Gastroesophageal sphincter (tissue), 4 donors: Measurements from ENCODE around the gene FKBP9. TPM values are rescaled to one million over a fixed set of nuclear protein-coding genes. Genes with fewer than 3 reads are reported as not detected.
A peak's percentile ranks its signal among the peaks of the same experiment; 100 is the strongest.

Experiments
- ATAC-seq: fragments of 150-250 bp; one replicate; pipeline ENCODE4 v1.9.1; 2016; ENCODE audit warnings: mild to moderate bottlenecking, moderate library complexity
- H3K27ac ChIP-seq, 4 donors: fragments of 200-600 bp; sonication (generic) in 3 of 4; 1 replicate in 3 of 4; 2 replicates in 1 of 4; pipeline ENCODE4 v1.5.1; 2016 to 2019
- H3K27me3 ChIP-seq: fragments of 200-600 bp; sonication (generic); one replicate; pipeline ENCODE4 v1.5.1; 2019
- H3K36me3 ChIP-seq, 2 donors: fragments of 200-600 bp; sonication (generic); one replicate each; pipeline ENCODE4 v1.5.1; 2019; ENCODE audit warnings: control low read depth in 1 of 2
- H3K4me1 ChIP-seq, 3 donors: fragments of 200-600 bp; sonication (generic); 1 replicate in 2 of 3; 2 replicates in 1 of 3; pipeline ENCODE4 v1.5.1; 2016 to 2019; ENCODE audit warnings: control low read depth in 2 of 3
- H3K4me3 ChIP-seq, 2 donors: fragments of 200-600 bp; sonication (generic); one replicate each; pipeline ENCODE4 v1.5.1; 2019; ENCODE audit warnings: mild to moderate bottlenecking in 1 of 2, moderate library complexity in 1 of 2
- H3K9me3 ChIP-seq, 3 donors: fragments of 200-600 bp; sonication (generic); one replicate each; pipeline ENCODE4 v1.5.1; 2017 to 2019; ENCODE audit warnings: control low read depth in 2 of 3
- CTCF ChIP-seq, 4 experiments: fragments of 200-600 bp in 2 of 4; fragments of 450-650 bp in 2 of 4; sonication (generic) in 1 of 4; IDR thresholded peaks; one replicate each; pipeline ENCODE4 v1.5.1; 2017 to 2019; ENCODE audit warnings: antibody characterized with exemption in 4 of 4, mild to moderate bottlenecking in 2 of 4, moderate library complexity in 2 of 4
- EP300 ChIP-seq: sonication (generic); formaldehyde crosslinking; IDR thresholded peaks from one replicate; pipeline ENCODE4 v1.6.1; 2017; ENCODE audit warnings: antibody characterized with exemption, mild to moderate bottlenecking
- POLR2A ChIP-seq, 2 donors: fragments of 450-650 bp; IDR thresholded peaks; one replicate each; pipeline ENCODE4 v1.6.1; 2017; ENCODE audit warnings: antibody characterized with exemption in 2 of 2, mild to moderate bottlenecking in 2 of 2, moderate library complexity in 1 of 2
- POLR2AphosphoS5 ChIP-seq: sonication (generic); formaldehyde crosslinking; IDR thresholded peaks from one replicate; pipeline ENCODE4 v1.6.1; 2017; ENCODE audit warnings: antibody characterized with exemption
- WGBS, 2 donors: methylation state at CpG; one replicate each; pipeline ENCODE4 v1.1.5; 2018; ENCODE audit warnings: low coverage in 1 of 2; 5-methylcytosine and 5-hydroxymethylcytosine counted together
- total RNA-seq, 4 donors: library from RNA; depleted of rRNA; stranded (reverse); fragments of >200 nt; gene quantifications; one replicate each; pipeline ENCODE4 v1.1.0, GENCODE V29; 2016

The FKBP9 gene
- total RNA-seq, 4 donors from 2014 or later = 94.8 to 141 (median 135) TPM

- H3K9me3 ChIP-seq = no peaks in the 10 kb centered on the region
- peaks cover 0 to 85% (median 6%) of the 10 kb centered on the region in 3 donors for H3K4me1 ChIP-seq
- no peaks in the 10 kb centered on the region for H3K36me3 ChIP-seq
- H3K27me3 ChIP-seq = no peaks in the 10 kb centered on the region
- H3K4me3 ChIP-seq = no peak overlapping the region
- TF ChIP-seq EP300 (no peak), POLR2A (IDR thresholded peaks at IDR 0.05) (no peak), CTCF (IDR thresholded peaks at IDR 0.05) (no peak), POLR2AphosphoS5 (no peak)
- peak overlapping the region in 2 of 4 donors; percentile 23 to 77 for H3K27ac ChIP-seq
- no peak for ATAC-seq
- WGBS, 2 donors = 90 to 100% methylated on average over 4 to 8 of the region's 8 CpGs
Observed at GRCh38 chr7:33041631-33042428, 84.6 kb downstream of the FKBP9 start.

GRCh38 chr7:33043501-33044400, 86.5 kb downstream of the FKBP9 start:
- H3K4me3 ChIP-seq = no peak overlapping the region
- H3K27ac ChIP-seq = peak overlapping the region in 3 of 4 donors; percentile 14 to 28 (median 21)
- TF ChIP-seq POLR2A (IDR thresholded peaks at IDR 0.05) = no peak
- TF ChIP-seq EP300 = no peak
- no peak for TF ChIP-seq CTCF (IDR thresholded peaks at IDR 0.05)
- TF ChIP-seq POLR2AphosphoS5 = no peak
- H3K9me3 ChIP-seq = no peaks in the 10 kb centered on the region
- H3K27me3 ChIP-seq = no peaks in the 10 kb centered on the region
- WGBS, 2 donors = 86 to 90% methylated on average over 5 to 6 of the region's 6 CpGs
- H3K36me3 ChIP-seq = no peaks in the 10 kb centered on the region
- peaks cover 0 to 66% (median 2%) of the 10 kb centered on the region in 3 donors for H3K4me1 ChIP-seq
- no peak for ATAC-seq

- peaks cover 0 to 64% (median 2%) of the 10 kb centered on the region in 3 donors for H3K4me1 ChIP-seq
- no peaks in the 10 kb centered on the region for H3K36me3 ChIP-seq
Observed at GRCh38 chr7:33044401-33044718, 87.1 kb downstream of the FKBP9 start.

GRCh38 chr7:33044986-33045385, 87.7 kb downstream of the FKBP9 start:
- Histone ChIP-seq H3K4me1 (peaks cover 0 to 69% (median 2%) of the 10 kb centered on the region in 3 donors), H3K27ac (peak overlapping the region in 2 of 4 donors; percentile 14 to 21), H3K27me3 (no peaks in the 10 kb centered on the region), H3K36me3 (no peaks in the 10 kb centered on the region), H3K4me3 (no peak overlapping the region), H3K9me3 (no peaks in the 10 kb centered on the region)
- no peak for ATAC-seq
- 6 to 43% methylated on average over 2 of the region's 2 CpGs for WGBS, 2 donors
- TF ChIP-seq CTCF (IDR thresholded peaks at IDR 0.05) (no peak), POLR2A (IDR thresholded peaks at IDR 0.05) (no peak), POLR2AphosphoS5 (no peak)

More at GRCh38 chr7:33044401-33044718, 87.1 kb downstream of the FKBP9 start:
- ATAC-seq = no peak
- H3K27ac ChIP-seq = peak overlapping the region in 2 of 4 donors; percentile 14 to 21
- no peaks in the 10 kb centered on the region for H3K9me3 ChIP-seq
- H3K27me3 ChIP-seq = no peaks in the 10 kb centered on the region
- peak in 1 of 4 experiments; percentile 14 for TF ChIP-seq CTCF (IDR thresholded peaks at IDR 0.05)
- no peak for TF ChIP-seq POLR2A (IDR thresholded peaks at IDR 0.05)
- WGBS, 2 donors = 67 to 73% methylated on average over 3 of the region's 3 CpGs
- H3K4me3 ChIP-seq = no peak overlapping the region
